ENCODE measurements around the gene TRMT112. TPM values are rescaled to one million over a fixed set of nuclear protein-coding genes. Genes with fewer than 3 reads are reported as not detected.
"Not testable (repeated sequence)": the region's sequence is repeated elsewhere in the genome, so short reads cannot be mapped to it uniquely, and the experiment has no call there.

Gene TRMT112
- total RNA-seq, 1 donor = 155 TPM

DNA sequence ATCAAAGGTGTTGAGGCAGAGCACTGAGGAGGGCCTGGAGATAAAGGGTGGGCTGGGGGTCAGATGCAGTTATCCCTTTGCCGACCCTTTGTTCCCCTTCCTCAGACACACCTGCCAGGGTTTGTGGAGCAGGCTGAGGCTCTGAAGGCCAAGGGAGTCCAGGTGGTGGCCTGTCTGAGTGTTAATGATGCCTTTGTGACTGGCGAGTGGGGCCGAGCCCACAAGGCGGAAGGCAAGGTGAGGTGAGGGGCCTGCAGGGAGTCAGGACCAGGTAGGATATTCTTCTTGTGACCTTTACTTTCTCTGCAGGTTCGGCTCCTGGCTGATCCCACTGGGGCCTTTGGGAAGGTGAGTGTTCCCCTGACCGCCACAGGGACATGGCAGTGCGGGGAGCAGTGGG is 3.2 kb upstream of the TRMT112 start:
- no peak for TF ChIP-seq CTCF (IDR thresholded peaks at IDR 0.05; ENCODE audit: insufficient read depth, low read depth, low read length)
- no peak overlapping the region for H3K4me3 ChIP-seq (ENCODE audit: low read depth, low read length)
- no peak for DNase-seq (ENCODE audit: low read depth)

DNA sequence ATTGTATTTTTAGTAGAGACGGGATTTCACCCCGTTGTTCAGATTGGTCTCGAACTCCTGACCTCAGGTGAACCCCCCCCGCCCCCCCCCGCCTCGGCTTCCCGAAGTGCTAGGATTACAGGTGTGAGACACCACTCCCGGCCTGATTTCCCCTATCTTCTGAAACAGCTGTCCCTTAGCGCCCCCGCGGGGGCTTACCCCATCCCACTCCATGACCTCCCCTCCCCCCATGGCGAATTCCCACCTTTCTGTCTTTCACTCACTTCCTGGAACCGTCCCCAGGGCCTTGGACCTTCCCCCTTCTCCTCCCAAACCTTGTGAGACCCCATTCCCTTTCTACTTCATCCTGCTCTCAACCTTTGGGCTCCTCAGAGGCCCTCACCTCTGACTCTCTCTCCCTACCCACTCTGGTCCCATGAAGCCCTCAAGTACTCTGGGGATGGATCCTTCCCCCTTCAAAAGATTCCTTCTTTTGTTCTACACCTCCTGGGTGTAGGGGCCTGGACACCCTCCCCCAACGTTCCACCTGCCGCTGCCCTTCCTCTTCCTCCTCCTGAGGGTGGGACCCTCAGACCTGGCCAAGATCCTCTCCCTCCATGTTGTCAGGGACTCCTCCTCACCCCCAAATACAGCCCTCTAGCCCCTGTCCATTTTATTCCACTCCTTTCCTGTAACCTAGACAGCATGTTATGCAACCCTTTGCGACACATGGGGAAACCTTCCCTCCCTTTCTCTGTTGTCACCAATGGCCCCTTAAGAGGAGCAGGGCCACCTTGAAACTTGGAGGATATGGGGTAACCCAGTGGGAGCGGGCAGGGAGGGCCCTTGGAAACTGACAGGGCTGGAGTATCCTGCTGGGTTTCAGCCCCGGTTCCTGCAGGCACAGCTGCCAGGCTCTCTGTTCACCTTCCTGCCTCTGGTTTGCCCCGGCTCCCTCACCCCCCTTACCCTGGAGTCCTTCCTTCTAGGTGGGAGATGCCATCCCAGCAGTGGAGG is 1.7 kb upstream of the TRMT112 start:
- peak overlapping the region; percentile 91 for H3K4me3 ChIP-seq (ENCODE audit: low read depth, low read length)
- no peak for DNase-seq (ENCODE audit: low read depth)
- no peak for TF ChIP-seq CTCF (IDR thresholded peaks at IDR 0.05; ENCODE audit: insufficient read depth, low read depth, low read length)

GRCh38 chr11:64317961-64318765 is 804 bp upstream of the TRMT112 start, which contains the start of gene PRDX5:
PRDX5 (plus strand) TSS chr11:64318121; CDS start chr11:64318216, 95 bp downstream.
- peak; percentile 25 for TF ChIP-seq CTCF (IDR thresholded peaks at IDR 0.05; ENCODE audit: insufficient read depth, low read depth, low read length)
- peak within 1 kb of the TSS; percentile 91 for H3K4me3 ChIP-seq (ENCODE audit: low read depth, low read length)
- peak; percentile 97 for DNase-seq (ENCODE audit: low read depth)

GRCh38 chr11:64316672-64317324 is 561 bp downstream of the TRMT112 start:
- TF ChIP-seq CTCF (IDR thresholded peaks at IDR 0.05; ENCODE audit: insufficient read depth, low read depth, low read length) = no peak
- H3K4me3 ChIP-seq (ENCODE audit: low read depth, low read length) = peak overlapping the region; percentile 91
- no peak for DNase-seq (ENCODE audit: low read depth)

DNA sequence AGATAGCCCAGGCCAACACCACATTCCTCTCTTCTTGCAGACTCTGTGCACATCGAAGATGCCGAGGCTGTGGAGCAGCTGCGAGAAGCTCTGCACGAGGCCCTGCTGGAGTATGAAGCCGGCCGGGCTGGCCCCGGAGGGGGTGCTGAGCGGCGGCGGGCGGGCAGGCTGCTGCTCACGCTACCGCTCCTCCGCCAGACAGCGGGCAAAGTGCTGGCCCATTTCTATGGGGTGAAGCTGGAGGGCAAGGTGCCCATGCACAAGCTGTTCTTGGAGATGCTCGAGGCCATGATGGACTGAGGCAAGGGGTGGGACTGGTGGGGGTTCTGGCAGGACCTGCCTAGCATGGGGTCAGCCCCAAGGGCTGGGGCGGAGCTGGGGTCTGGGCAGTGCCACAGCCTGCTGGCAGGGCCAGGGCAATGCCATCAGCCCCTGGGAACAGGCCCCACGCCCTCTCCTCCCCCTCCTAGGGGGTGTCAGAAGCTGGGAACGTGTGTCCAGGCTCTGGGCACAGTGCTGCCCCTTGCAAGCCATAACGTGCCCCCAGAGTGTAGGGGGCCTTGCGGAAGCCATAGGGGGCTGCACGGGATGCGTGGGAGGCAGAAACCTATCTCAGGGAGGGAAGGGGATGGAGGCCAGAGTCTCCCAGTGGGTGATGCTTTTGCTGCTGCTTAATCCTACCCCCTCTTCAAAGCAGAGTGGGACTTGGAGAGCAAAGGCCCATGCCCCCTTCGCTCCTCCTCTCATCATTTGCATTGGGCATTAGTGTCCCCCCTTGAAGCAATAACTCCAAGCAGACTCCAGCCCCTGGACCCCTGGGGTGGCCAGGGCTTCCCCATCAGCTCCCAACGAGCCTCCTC is 1.5 kb downstream of the TRMT112 start:
- not testable (repeated sequence) for DNase-seq (ENCODE audit: low read depth); H3K4me3 ChIP-seq (ENCODE audit: low read depth, low read length)

DNA sequence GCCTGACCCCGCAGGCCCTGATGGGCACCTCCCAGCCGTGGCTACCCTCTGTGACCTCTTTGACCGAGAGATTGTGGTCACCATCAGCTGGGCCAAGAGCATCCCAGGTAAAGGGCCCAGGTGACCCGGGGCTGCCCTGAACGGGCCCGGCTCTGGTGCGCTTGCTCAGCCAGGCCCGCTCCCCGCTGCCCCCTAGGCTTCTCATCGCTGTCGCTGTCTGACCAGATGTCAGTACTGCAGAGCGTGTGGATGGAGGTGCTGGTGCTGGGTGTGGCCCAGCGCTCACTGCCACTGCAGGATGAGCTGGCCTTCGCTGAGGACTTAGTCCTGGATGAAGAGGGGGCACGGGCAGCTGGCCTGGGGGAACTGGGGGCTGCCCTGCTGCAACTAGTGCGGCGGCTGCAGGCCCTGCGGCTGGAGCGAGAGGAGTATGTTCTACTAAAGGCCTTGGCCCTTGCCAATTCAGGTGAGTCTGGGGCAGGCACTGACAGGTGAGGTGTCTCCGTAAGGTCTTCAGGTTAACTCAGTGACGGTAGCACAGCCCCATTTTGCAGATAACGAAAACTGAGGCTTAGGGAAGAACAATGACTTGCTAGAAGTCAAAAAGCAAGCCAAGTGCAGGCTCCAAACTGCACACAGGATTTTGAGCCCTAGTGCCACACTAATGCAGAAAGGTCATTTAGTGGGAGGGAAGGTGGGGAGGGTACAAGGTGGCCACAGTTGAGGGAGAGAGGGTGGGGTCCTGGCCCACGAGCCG is 2.4 kb downstream of the TRMT112 start:
- H3K4me3 ChIP-seq (ENCODE audit: low read depth, low read length) = no peak overlapping the region
- no peak for TF ChIP-seq CTCF (IDR thresholded peaks at IDR 0.05; ENCODE audit: insufficient read depth, low read depth, low read length)
- no peak for DNase-seq (ENCODE audit: low read depth)

All from fibroblast of villous mesenchyme (primary cell).